Measurements from ENCODE around the gene GAB2.

GAB2 gene

GRCh38 chr11:78347956-78348355 lies 69.7 kb downstream of the GAB2 start:
- peaks cover 6% of the 10 kb centered on the region for H3K4me1 ChIP-seq (ENCODE audit: insufficient read depth, low read length, severe bottlenecking)
- no peaks in the 10 kb centered on the region for H3K36me3 ChIP-seq (ENCODE audit: insufficient read depth, low read length)
- no peaks in the 10 kb centered on the region for H3K9me2 ChIP-seq (ENCODE audit: low read depth, low read length)
- no peak overlapping the region for H3K4me3 ChIP-seq (ENCODE audit: low read depth, low read length, poor library complexity, severe bottlenecking)
- no peak for TF ChIP-seq CTCF (IDR thresholded peaks at IDR 0.05; ENCODE audit: low read length)
- no peak for TF ChIP-seq EZH2 (IDR thresholded peaks at IDR 0.05; ENCODE audit: borderline replicate concordance, low read length)
- H3K9me3 ChIP-seq (ENCODE audit: low read length): no peaks in the 10 kb centered on the region
- no peak overlapping the region for H3K27ac ChIP-seq (ENCODE audit: low read depth, low read length, poor library complexity, severe bottlenecking)
- no peaks in the 10 kb centered on the region for H3K27me3 ChIP-seq (ENCODE audit: insufficient read depth, low read length)
- no peak overlapping the region for H2AFZ ChIP-seq (ENCODE audit: low read length)
- H3K4me2 ChIP-seq (ENCODE audit: low read length): no peak overlapping the region
- no peaks in the 10 kb centered on the region for H3F3A ChIP-seq (ENCODE audit: insufficient read depth, low read length)
- H3K9ac ChIP-seq (ENCODE audit: low read length): no peak overlapping the region
- no peaks in the 10 kb centered on the region for H3K79me2 ChIP-seq (ENCODE audit: insufficient read depth, low read length)
- no peaks in the 10 kb centered on the region for H4K20me1 ChIP-seq (ENCODE audit: insufficient read depth, low read length)

GRCh38 chr11:78346799-78347198 lies 70.8 kb downstream of the GAB2 start:
- Histone ChIP-seq H2AFZ (ENCODE audit: low read length) (no peak overlapping the region), H3K27ac (ENCODE audit: low read depth, low read length, poor library complexity, severe bottlenecking) (no peak overlapping the region), H3K4me3 (ENCODE audit: low read depth, low read length, poor library complexity, severe bottlenecking) (no peak overlapping the region), H3K4me1 (ENCODE audit: insufficient read depth, low read length, severe bottlenecking) (peaks cover 6% of the 10 kb centered on the region), H3K36me3 (ENCODE audit: insufficient read depth, low read length) (no peaks in the 10 kb centered on the region), H3F3A (ENCODE audit: insufficient read depth, low read length) (no peaks in the 10 kb centered on the region), H4K20me1 (ENCODE audit: insufficient read depth, low read length) (no peaks in the 10 kb centered on the region), H3K9me3 (ENCODE audit: low read length) (no peaks in the 10 kb centered on the region), H3K27me3 (ENCODE audit: insufficient read depth, low read length) (no peaks in the 10 kb centered on the region), H3K79me2 (ENCODE audit: insufficient read depth, low read length) (no peaks in the 10 kb centered on the region), H3K9ac (ENCODE audit: low read length) (no peak overlapping the region), H3K4me2 (ENCODE audit: low read length) (no peak overlapping the region), H3K9me2 (ENCODE audit: low read depth, low read length) (no peaks in the 10 kb centered on the region)
- TF ChIP-seq EZH2 (IDR thresholded peaks at IDR 0.05; ENCODE audit: borderline replicate concordance, low read length) (no peak), CTCF (IDR thresholded peaks at IDR 0.05; ENCODE audit: low read length) (no peak)

- Histone ChIP-seq H3K4me3 (ENCODE audit: low read depth, low read length, poor library complexity, severe bottlenecking) (no peak overlapping the region), H3F3A (ENCODE audit: insufficient read depth, low read length) (no peaks in the 10 kb centered on the region), H3K79me2 (ENCODE audit: insufficient read depth, low read length) (no peaks in the 10 kb centered on the region), H4K20me1 (ENCODE audit: insufficient read depth, low read length) (no peaks in the 10 kb centered on the region), H3K9ac (ENCODE audit: low read length) (no peak overlapping the region), H3K9me2 (ENCODE audit: low read depth, low read length) (no peaks in the 10 kb centered on the region), H3K27me3 (ENCODE audit: insufficient read depth, low read length) (no peaks in the 10 kb centered on the region), H3K4me1 (ENCODE audit: insufficient read depth, low read length, severe bottlenecking) (peaks cover 6% of the 10 kb centered on the region), H2AFZ (ENCODE audit: low read length) (no peak overlapping the region), H3K9me3 (ENCODE audit: low read length) (no peaks in the 10 kb centered on the region), H3K27ac (ENCODE audit: low read depth, low read length, poor library complexity, severe bottlenecking) (no peak overlapping the region), H3K4me2 (ENCODE audit: low read length) (no peak overlapping the region), H3K36me3 (ENCODE audit: insufficient read depth, low read length) (no peaks in the 10 kb centered on the region)
- no peak for TF ChIP-seq EZH2 (IDR thresholded peaks at IDR 0.05; ENCODE audit: borderline replicate concordance, low read length)
These were observed 72.2 kb downstream of the GAB2 start for GRCh38 chr11:78345450-78345849.

DNA sequence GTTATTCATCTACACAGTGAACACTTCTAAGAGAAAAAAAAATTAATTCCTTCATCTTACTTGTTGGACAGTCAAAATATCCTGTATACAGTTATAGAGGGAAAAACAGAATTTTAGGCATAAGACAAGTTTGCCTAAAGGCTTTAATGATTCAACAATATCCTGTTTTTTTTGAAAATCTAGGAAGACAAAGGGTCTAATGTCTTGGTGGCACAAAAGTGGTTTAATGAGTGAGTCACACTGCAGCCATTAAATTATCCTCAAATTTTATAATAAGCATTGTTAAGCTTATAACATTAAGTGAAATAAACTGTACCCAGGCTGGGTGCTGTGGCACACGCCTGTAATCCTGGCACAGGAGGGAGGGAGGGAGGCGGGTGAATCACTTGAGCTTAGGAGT lies 72.9 kb downstream of the GAB2 start:
- H4K20me1 ChIP-seq (ENCODE audit: insufficient read depth, low read length): no peaks in the 10 kb centered on the region
- H3K4me3 ChIP-seq (ENCODE audit: low read depth, low read length, poor library complexity, severe bottlenecking): no peak overlapping the region
- no peaks in the 10 kb centered on the region for H3K4me1 ChIP-seq (ENCODE audit: insufficient read depth, low read length, severe bottlenecking)
- H3F3A ChIP-seq (ENCODE audit: insufficient read depth, low read length): no peaks in the 10 kb centered on the region
- H3K79me2 ChIP-seq (ENCODE audit: insufficient read depth, low read length): no peaks in the 10 kb centered on the region
- no peaks in the 10 kb centered on the region for H3K27me3 ChIP-seq (ENCODE audit: insufficient read depth, low read length)
- H3K9me3 ChIP-seq (ENCODE audit: low read length): no peaks in the 10 kb centered on the region
- no peaks in the 10 kb centered on the region for H3K9me2 ChIP-seq (ENCODE audit: low read depth, low read length)
- H2AFZ ChIP-seq (ENCODE audit: low read length): no peak overlapping the region
- H3K9ac ChIP-seq (ENCODE audit: low read length): no peak overlapping the region
- H3K27ac ChIP-seq (ENCODE audit: low read depth, low read length, poor library complexity, severe bottlenecking): no peak overlapping the region
- H3K4me2 ChIP-seq (ENCODE audit: low read length): no peak overlapping the region
- no peaks in the 10 kb centered on the region for H3K36me3 ChIP-seq (ENCODE audit: insufficient read depth, low read length)
- TF ChIP-seq EZH2 (IDR thresholded peaks at IDR 0.05; ENCODE audit: borderline replicate concordance, low read length) (no peak), CTCF (IDR thresholded peaks at IDR 0.05; ENCODE audit: low read length) (no peak)
